ENCODE measurements around the gene TMTC3. TPM values are rescaled to one million over a fixed set of nuclear protein-coding genes. Genes with fewer than 3 reads are reported as not detected.
"Not testable (repeated sequence)": the region's sequence is repeated elsewhere in the genome, so short reads cannot be mapped to it uniquely, and the experiment has no call there.

Gene TMTC3
- total RNA-seq, 4 donors from 2014 or later, result 23.3 to 60.9 (median 32.8) TPM

GRCh38 chr12:88202500-88202899 lies 60.4 kb downstream of the TMTC3 start:
- Histone ChIP-seq H3K27me3 (no peaks in the 10 kb centered on the region), H3K4me3 (no peak overlapping the region), H3K9me3 (no peaks in the 10 kb centered on the region), H3K36me3 (no peaks in the 10 kb centered on the region), H3K27ac (no peak overlapping the region), H3K4me1 (peaks cover 0 to under 1% (median 0%) of the 10 kb centered on the region in 3 donors)
- DNase-seq, result no peak
- WGBS, 2 donors, result 53 to 61% methylated on average over 2 of the region's 2 CpGs
- no peak for TF ChIP-seq POLR2A (IDR thresholded peaks at IDR 0.05)
- TF ChIP-seq, protein P1, sequence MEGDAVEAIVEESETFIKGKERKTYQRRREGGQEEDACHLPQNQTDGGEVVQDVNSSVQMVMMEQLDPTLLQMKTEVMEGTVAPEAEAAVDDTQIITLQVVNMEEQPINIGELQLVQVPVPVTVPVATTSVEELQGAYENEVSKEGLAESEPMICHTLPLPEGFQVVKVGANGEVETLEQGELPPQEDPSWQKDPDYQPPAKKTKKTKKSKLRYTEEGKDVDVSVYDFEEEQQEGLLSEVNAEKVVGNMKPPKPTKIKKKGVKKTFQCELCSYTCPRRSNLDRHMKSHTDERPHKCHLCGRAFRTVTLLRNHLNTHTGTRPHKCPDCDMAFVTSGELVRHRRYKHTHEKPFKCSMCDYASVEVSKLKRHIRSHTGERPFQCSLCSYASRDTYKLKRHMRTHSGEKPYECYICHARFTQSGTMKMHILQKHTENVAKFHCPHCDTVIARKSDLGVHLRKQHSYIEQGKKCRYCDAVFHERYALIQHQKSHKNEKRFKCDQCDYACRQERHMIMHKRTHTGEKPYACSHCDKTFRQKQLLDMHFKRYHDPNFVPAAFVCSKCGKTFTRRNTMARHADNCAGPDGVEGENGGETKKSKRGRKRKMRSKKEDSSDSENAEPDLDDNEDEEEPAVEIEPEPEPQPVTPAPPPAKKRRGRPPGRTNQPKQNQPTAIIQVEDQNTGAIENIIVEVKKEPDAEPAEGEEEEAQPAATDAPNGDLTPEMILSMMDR (IDR thresholded peaks at IDR 0.05), result no peak
- intact Hi-C loops (cut with DNase I), result no loop called here

DNA sequence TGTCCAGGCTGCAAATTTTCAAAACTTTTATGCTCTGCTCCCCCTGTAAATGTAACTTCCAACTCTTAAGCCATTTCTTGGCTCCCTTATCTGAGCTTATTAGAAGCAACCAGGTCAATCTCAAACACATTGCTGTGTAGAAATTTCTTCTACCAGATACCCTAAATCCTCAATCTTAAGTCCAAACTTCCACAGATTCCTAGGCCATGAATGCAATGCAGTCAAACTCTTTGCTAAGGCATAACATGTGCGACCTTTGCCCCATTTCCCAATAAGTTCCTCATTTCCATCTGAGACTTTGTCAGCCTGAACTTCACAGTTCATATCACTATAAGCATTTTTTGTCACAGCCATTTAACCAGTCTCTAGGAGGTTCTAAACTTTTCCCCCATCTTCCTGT lies 64.5 kb downstream of the TMTC3 start:
- H3K27ac ChIP-seq, result peak overlapping the region in 1 of 4 donors; percentile 52
- intact Hi-C loops (cut with DNase I), result no loop called here
- no peaks in the 10 kb centered on the region for H3K27me3 ChIP-seq
- H3K36me3 ChIP-seq, result no peaks in the 10 kb centered on the region
- H3K4me1 ChIP-seq, result peaks cover 0 to 3% (median 0%) of the 10 kb centered on the region in 3 donors
- DNase-seq, result no peak
- 71 to 89% methylated on average over 1 of the region's 1 CpG for WGBS, 2 donors
- TF ChIP-seq POLR2A (IDR thresholded peaks at IDR 0.05), result no peak
- TF ChIP-seq, protein P1 (IDR thresholded peaks at IDR 0.05), result no peak
- H3K4me3 ChIP-seq, result no peak overlapping the region
- H3K9me3 ChIP-seq, result peaks cover 0 to 26% (median 18%) of the 10 kb centered on the region in 3 donors

GRCh38 chr12:88207921-88208620 lies 66.0 kb downstream of the TMTC3 start:
- Histone ChIP-seq H3K4me3 (no peak overlapping the region), H3K4me1 (peaks cover 0 to 3% (median 0%) of the 10 kb centered on the region in 3 donors), H3K27me3 (no peaks in the 10 kb centered on the region), H3K36me3 (no peaks in the 10 kb centered on the region), H3K9me3 (peaks cover 0 to 32% (median 22%) of the 10 kb centered on the region in 3 donors), H3K27ac (peak overlapping the region in 3 of 4 donors; percentile 19 to 52 (median 49))
- intact Hi-C loops (cut with DNase I), result no loop called here
- 57 to 65% methylated on average over 4 of the region's 4 CpGs for WGBS, 2 donors
- DNase-seq, result no peak
- TF ChIP-seq POLR2A (IDR thresholded peaks at IDR 0.05), result no peak

- 60 to 83% methylated on average over 1 of the region's 1 CpG for WGBS, 2 donors
- DNase-seq, result no peak
- Histone ChIP-seq H3K4me3 (no peak overlapping the region), H3K36me3 (no peaks in the 10 kb centered on the region), H3K27me3 (no peaks in the 10 kb centered on the region), H3K4me1 (peaks cover 0 to 3% (median 0%) of the 10 kb centered on the region in 3 donors), H3K9me3 (peaks cover 0 to 35% (median 22%) of the 10 kb centered on the region in 3 donors), H3K27ac (no peak overlapping the region)
- intact Hi-C loops (cut with DNase I), result no loop called here
- TF ChIP-seq, protein P1 (IDR thresholded peaks at IDR 0.05), result no peak
- TF ChIP-seq POLR2A (IDR thresholded peaks at IDR 0.05), result no peak
Observed at GRCh38 chr12:88208661-88209060, 66.6 kb downstream of the TMTC3 start.

DNA sequence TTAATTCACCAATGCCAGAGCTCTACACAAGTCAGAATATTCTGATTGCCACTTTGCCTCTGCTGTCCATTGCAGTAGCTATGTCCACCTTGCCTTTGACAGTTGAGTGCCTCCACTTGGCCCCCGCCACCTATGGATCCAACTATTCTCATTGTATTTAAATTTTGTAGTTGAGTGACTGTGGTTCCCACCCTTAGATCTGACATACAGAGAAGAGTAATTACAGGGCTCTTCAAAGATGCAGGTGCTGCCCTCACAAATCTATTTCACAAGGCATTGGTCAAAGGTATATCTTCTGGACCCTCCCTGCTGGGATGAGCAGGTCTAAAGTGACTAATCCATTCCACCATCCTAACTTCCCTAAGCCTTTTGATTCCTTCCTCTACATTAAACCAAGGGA lies 68.2 kb downstream of the TMTC3 start:
- H3K27ac ChIP-seq; H3K4me3 ChIP-seq; H3K27me3 ChIP-seq; intact Hi-C loops (cut with DNase I); H3K36me3 ChIP-seq; DNase-seq; H3K4me1 ChIP-seq: not testable (repeated sequence)
- 88 to 93% methylated on average over 1 of the region's 1 CpG for WGBS, 2 donors
- H3K9me3 ChIP-seq, result peaks cover 0 to 35% (median 22%) of the 10 kb centered on the region in 3 donors

GRCh38 chr12:88218293-88218692 lies 76.2 kb downstream of the TMTC3 start:
- Histone ChIP-seq H3K36me3 (no peaks in the 10 kb centered on the region), H3K9me3 (peaks cover 0 to 29% (median 4%) of the 10 kb centered on the region in 3 donors), H3K4me3 (no peak overlapping the region), H3K4me1 (no peaks in the 10 kb centered on the region), H3K27me3 (no peaks in the 10 kb centered on the region), H3K27ac (no peak overlapping the region)
- DNase-seq, result no peak
- intact Hi-C loops (cut with DNase I), result no loop called here
- TF ChIP-seq, protein P1 (IDR thresholded peaks at IDR 0.05), result no peak
- TF ChIP-seq POLR2A (IDR thresholded peaks at IDR 0.05), result no peak
